Measurements from ENCODE around the gene NDUFA8.

Gene NDUFA8

DNA sequence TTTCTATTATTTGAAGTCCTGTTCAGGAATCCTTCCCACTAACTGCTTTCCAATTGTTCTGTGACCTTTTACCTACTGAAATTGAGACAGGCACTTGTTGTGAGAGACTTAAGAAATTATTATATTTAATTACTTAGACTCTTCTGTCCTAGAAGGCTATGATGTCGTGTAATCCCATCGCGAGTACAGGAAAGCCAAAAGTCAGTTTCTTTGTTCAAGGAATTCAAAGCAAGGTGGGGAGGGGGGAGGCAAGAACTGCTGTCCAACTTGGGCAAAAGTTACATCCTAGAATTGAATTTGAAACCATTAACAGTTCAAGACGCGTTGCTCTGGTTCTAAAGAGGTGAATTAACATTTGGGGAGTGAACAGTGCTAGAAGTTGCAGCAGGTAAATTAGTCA is 17.9 kb downstream of the NDUFA8 start:
- H3K27me3 ChIP-seq (ENCODE audit: insufficient read depth, low read length), result no peaks in the 10 kb centered on the region
- no peaks in the 10 kb centered on the region for H3K9me3 ChIP-seq (ENCODE audit: low read length)
- H3K4me3 ChIP-seq (ENCODE audit: low read length), result no peak overlapping the region
- peaks cover 41% of the 10 kb centered on the region for H3K36me3 ChIP-seq (ENCODE audit: insufficient read depth, low read length)
- no peak overlapping the region for H2AFZ ChIP-seq (ENCODE audit: low read depth, low read length)
- H3K4me1 ChIP-seq (ENCODE audit: insufficient read depth, low read length), result no peaks in the 10 kb centered on the region

DNA sequence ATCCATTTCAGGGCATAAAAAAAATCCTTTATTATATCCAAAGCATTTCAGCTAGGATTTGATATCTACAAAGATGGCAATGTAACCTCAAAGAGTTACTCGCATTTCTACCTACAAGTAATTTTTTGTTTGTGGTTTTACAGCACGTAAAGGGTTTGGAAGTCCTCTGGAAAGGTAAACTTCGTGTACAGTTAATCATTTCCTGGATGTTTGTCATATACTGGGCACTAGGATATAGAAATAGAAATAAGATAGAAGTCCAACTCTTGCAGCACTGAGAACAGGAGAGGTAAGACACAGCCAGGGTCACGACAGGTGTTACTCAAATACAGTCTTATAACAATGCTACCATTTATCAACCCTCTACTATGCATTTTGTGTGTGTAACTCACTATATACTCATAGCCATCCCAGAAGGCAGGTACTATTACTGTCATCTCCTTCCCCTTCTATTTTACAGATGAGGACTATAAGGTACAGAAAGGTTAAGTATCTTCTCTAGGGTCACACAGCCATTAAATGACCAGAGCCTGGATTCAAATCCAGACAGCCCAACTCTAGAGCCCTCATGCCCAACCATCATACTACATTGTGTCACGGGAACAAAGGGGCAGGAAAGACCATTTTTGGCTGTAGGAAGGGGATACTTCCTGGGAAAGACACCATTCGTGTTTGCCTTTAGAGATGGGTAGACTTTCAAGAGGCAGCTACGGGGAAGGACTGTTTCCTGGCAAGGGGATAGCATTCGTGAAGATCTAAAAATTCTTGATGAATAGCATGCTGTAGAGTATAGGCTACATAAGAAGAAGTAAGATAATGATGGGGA is 19.0 kb downstream of the NDUFA8 start:
- H2AFZ ChIP-seq (ENCODE audit: low read depth, low read length), result no peak overlapping the region
- H3K36me3 ChIP-seq (ENCODE audit: insufficient read depth, low read length), result peaks cover 32% of the 10 kb centered on the region
- no peaks in the 10 kb centered on the region for H3K4me1 ChIP-seq (ENCODE audit: insufficient read depth, low read length)
- no peak overlapping the region for H3K4me3 ChIP-seq (ENCODE audit: low read length)
- H3K9me3 ChIP-seq (ENCODE audit: low read length), result no peaks in the 10 kb centered on the region
- no peaks in the 10 kb centered on the region for H3K27me3 ChIP-seq (ENCODE audit: insufficient read depth, low read length)

DNA sequence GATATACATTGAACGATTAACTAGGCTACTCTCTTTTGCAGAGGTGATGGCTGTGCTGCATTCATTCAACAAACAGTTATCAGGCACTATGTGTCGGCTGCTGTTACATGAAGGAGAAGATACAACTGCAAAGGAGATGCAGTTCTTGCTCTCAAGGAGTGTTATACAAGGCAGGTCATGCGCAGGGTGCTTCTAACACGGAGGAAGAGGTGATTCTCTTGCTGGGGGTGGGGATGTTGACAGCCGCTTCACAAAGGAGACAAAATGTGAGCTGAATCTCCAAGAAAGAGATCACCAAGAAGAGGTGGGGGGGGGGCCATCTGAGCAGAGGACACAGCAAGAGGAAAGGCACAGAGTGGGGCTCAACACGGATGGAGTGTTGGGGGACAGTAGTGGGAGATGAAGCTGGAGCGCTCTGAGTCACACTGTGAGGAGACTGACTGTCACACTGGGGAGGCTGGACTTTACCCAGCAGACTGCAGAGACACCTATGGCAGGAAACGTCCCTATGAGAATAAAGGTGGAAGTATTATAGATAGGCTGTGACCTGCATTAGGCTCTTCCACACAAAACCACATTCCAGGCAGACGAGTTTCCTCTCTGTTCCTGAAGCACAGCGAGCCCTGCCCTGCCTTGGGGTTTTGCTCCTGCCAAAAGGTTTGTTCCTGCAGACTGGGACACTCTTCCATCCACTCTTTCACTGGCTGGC is 20.9 kb downstream of the NDUFA8 start:
- no peaks in the 10 kb centered on the region for H3K27me3 ChIP-seq (ENCODE audit: insufficient read depth, low read length)
- no peak overlapping the region for H2AFZ ChIP-seq (ENCODE audit: low read depth, low read length)
- peaks cover 10% of the 10 kb centered on the region for H3K4me1 ChIP-seq (ENCODE audit: insufficient read depth, low read length)
- H3K9me3 ChIP-seq (ENCODE audit: low read length), result no peaks in the 10 kb centered on the region
- H3K36me3 ChIP-seq (ENCODE audit: insufficient read depth, low read length), result peaks cover 15% of the 10 kb centered on the region
- no peak overlapping the region for H3K4me3 ChIP-seq (ENCODE audit: low read length)

DNA sequence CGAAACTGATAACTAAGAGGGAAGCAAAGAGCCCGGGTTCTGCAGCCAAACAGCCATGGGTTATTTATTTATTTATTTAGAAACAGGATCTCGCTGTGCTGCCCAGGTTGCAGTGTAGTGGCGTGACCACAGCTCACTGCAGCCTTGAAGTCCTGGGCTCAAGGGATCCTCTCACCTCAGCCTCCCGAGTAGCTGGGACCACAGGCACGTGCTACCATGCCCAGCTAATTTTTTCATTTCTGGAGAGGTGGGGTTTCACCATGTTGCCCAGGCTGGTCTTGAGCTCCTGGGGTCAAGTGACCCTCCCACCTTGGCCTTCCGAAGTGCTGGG is 24.1 kb downstream of the NDUFA8 start:
- Histone ChIP-seq H3K27me3 (ENCODE audit: insufficient read depth, low read length) (peaks cover 14% of the 10 kb centered on the region), H3K9me3 (ENCODE audit: low read length) (no peaks in the 10 kb centered on the region)

DNA sequence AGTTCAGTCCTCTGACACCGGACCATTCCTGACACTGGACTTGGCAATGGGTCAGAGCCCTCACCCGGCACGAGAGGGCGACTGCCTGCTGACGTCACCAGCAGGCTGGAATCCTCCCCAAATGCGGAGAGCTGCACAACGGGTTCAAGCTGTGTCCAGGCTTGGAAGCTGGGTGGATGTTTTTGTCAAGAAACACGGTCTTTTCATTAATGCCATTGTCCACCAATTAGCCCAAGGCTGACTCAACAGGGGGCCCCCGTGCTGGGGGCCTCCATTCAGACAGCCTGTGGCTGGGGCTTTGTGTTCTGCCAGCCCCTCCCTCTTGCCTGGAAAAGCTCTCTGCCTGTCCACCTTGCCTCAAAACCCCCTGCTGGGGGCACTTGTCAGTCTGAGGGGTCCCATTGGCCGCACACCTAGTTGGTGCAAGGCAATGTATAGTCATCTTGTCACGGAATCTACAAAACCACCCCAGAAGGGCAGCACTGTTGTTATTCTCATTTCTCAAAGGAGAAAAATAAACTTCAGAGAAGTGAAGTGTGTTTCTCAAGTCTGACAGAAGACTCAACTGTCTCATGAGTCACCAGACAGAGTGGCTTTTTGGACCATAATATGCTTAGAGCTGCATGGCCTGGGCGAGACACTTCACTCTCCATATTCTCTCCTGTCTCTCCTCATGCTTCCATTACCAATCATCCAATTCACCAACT is 24.6 kb downstream of the NDUFA8 start:
- peaks cover 15% of the 10 kb centered on the region for H3K27me3 ChIP-seq (ENCODE audit: insufficient read depth, low read length)

More for the DNA sequence above, 24.1 kb downstream of the NDUFA8 start:
- no peaks in the 10 kb centered on the region for H3K36me3 ChIP-seq (ENCODE audit: insufficient read depth, low read length)
- H3K4me3 ChIP-seq (ENCODE audit: low read length), result no peak overlapping the region
- peaks cover 21% of the 10 kb centered on the region for H3K4me1 ChIP-seq (ENCODE audit: insufficient read depth, low read length)
- no peak overlapping the region for H2AFZ ChIP-seq (ENCODE audit: low read depth, low read length)

DNA sequence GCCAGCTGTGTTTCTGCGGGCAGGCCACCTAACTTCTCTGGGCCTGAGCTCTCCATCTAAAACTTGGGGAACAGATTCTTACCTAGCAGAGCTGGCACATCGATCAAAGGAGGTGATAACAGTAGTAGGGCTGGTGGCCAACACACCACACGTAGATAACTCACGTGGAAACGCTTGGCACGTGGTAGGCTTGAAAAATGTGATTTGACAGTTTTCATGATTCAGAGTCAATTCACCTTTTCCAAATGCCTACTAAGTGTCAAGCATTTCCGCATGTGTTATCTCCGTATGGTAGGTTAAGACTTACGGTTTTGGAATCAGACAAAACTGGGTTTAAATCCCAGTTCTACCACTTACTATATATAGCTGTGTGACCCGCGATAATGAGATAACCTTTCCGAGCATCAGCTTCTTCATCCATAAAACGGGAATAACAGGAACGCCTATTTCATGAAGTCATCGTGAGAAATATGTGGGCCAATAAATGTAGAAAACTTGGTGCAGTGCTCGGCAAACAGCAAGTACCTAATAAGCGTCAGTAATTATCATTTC is 25.5 kb downstream of the NDUFA8 start:
- no peaks in the 10 kb centered on the region for H3K9me3 ChIP-seq (ENCODE audit: low read length)
- H2AFZ ChIP-seq (ENCODE audit: low read depth, low read length), result no peak overlapping the region
- peaks cover 21% of the 10 kb centered on the region for H3K4me1 ChIP-seq (ENCODE audit: insufficient read depth, low read length)
- H3K27me3 ChIP-seq (ENCODE audit: insufficient read depth, low read length), result peaks cover 23% of the 10 kb centered on the region
- no peaks in the 10 kb centered on the region for H3K36me3 ChIP-seq (ENCODE audit: insufficient read depth, low read length)
- no peak overlapping the region for H3K4me3 ChIP-seq (ENCODE audit: low read length)

More for the DNA sequence above, 24.6 kb downstream of the NDUFA8 start:
- H3K4me3 ChIP-seq (ENCODE audit: low read length), result no peak overlapping the region
- no peaks in the 10 kb centered on the region for H3K36me3 ChIP-seq (ENCODE audit: insufficient read depth, low read length)
- H3K4me1 ChIP-seq (ENCODE audit: insufficient read depth, low read length), result peaks cover 21% of the 10 kb centered on the region
- H2AFZ ChIP-seq (ENCODE audit: low read depth, low read length), result no peak overlapping the region
- H3K9me3 ChIP-seq (ENCODE audit: low read length), result no peaks in the 10 kb centered on the region

DNA sequence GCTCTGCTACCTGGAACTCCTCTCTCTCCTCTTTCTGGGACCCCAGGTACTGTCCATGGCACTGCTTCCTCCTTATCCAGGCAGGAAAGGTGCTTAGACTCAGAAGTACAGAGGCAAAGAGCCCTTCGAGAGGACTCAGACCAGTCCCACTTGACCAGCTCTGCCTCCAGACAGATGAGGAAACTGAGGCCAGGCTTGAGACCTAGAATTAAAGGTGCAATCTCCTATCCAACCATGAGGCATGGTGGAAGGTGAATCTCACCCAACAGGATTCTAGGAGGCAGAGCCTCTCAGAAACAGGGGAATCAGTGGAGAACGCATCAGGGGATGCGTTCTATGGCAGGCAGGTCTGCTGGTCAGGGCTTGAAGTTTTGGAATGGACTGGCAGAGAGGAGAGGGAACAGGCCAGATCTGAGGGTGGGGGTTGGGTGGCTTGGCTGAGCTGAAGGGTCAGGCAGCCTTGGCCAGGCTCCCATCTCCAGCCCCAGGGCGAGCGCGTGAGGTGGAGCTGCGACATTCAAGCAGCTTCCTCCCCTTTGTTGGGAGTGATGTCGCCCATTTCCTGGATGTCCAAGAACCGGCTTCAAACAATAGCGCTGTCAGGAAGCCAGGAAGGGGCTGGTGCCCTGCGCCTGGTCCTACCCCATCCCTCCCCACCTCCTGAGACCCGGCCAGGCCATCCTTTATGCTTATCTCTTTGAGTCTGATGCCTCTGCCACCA is 26.2 kb downstream of the NDUFA8 start:
- Histone ChIP-seq H3K27me3 (ENCODE audit: insufficient read depth, low read length) (peaks cover 27% of the 10 kb centered on the region), H3K4me1 (ENCODE audit: insufficient read depth, low read length) (peaks cover 21% of the 10 kb centered on the region), H3K4me3 (ENCODE audit: low read length) (no peak overlapping the region), H3K36me3 (ENCODE audit: insufficient read depth, low read length) (no peaks in the 10 kb centered on the region), H3K9me3 (ENCODE audit: low read length) (no peaks in the 10 kb centered on the region), H2AFZ (ENCODE audit: low read depth, low read length) (no peak overlapping the region)

DNA sequence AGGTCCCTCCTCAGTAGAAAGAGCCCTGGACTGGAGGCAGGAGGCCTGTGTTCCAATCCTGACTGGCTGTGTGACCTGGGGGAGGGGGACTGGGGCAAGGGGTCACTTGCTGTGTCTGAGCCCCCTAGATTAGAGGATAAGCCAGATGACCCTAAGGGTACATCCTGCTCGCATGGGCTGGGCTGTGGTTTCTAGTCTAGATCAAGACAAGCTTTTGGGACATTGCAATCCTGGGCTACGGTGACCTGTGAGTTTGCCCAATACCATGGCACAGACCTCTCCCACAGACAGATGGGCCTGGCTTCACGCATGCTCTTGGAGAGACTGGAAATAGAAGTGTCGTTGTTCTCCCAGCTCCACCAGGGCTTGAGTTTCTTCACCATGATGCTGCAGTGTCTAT is 27.0 kb downstream of the NDUFA8 start:
- H3K9me3 ChIP-seq (ENCODE audit: low read length), result no peaks in the 10 kb centered on the region

DNA sequence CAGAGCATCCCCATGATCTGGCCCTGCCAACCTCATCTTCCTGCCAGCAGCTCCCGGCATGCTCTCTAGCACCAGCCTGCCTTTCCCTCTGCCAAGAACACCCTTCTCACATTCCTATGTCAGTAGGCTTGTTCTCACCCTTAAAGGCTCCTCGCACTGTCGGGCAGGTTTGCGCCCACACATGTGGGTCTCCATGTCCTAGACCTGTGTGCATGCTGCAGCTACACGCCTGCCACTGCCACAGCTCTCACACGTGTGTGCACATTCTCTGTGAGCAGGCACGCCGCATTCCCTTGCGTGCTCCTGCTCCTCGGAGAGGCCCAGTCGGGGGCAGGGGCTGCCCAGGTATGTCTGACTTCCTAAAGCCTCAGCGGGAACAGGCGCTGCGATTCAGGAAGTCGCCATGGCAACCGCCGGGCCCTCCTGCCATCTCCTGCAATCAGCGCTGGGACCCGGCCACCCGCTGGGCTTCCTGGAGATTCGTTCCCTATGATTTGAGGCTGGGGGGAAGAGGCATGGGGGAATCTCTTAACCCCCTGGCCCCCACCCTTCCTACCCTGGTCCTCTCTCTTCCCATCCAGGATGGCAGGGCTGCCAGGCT is 28.1 kb downstream of the NDUFA8 start:
- Histone ChIP-seq H3K27me3 (ENCODE audit: insufficient read depth, low read length) (peaks cover 43% of the 10 kb centered on the region), H3K4me3 (ENCODE audit: low read length) (no peak overlapping the region), H3K9me3 (ENCODE audit: low read length) (no peaks in the 10 kb centered on the region), H3K4me1 (ENCODE audit: insufficient read depth, low read length) (peaks cover 21% of the 10 kb centered on the region), H2AFZ (ENCODE audit: low read depth, low read length) (no peak overlapping the region), H3K36me3 (ENCODE audit: insufficient read depth, low read length) (no peaks in the 10 kb centered on the region)

More for the DNA sequence above, 27.0 kb downstream of the NDUFA8 start:
- Histone ChIP-seq H3K4me3 (ENCODE audit: low read length) (no peak overlapping the region), H3K36me3 (ENCODE audit: insufficient read depth, low read length) (no peaks in the 10 kb centered on the region), H2AFZ (ENCODE audit: low read depth, low read length) (no peak overlapping the region), H3K27me3 (ENCODE audit: insufficient read depth, low read length) (peaks cover 33% of the 10 kb centered on the region), H3K4me1 (ENCODE audit: insufficient read depth, low read length) (peaks cover 21% of the 10 kb centered on the region)

DNA sequence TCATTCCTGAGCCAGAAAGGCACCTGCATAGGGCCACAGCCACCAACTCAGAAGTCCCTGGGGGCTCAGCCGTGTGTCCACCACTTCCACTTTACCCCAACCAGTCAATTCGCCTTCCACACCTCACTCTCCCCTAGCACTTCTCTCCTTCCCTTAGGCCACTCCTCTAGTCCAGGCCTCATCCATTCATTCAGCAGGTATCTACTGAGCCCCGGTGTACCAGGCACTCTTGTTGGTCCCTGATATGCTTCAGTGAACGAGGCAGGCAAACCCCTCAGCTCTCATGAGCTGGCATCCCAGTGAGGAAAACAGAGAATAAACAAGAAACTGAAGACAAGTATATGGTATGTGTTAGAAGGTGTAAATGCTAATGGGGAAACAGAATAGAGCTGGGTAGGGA is 28.7 kb downstream of the NDUFA8 start:
- peaks cover 25% of the 10 kb centered on the region for H3K4me1 ChIP-seq (ENCODE audit: insufficient read depth, low read length)
- no peak overlapping the region for H2AFZ ChIP-seq (ENCODE audit: low read depth, low read length)
- peaks cover 50% of the 10 kb centered on the region for H3K27me3 ChIP-seq (ENCODE audit: insufficient read depth, low read length)
- no peaks in the 10 kb centered on the region for H3K36me3 ChIP-seq (ENCODE audit: insufficient read depth, low read length)
- no peak overlapping the region for H3K4me3 ChIP-seq (ENCODE audit: low read length)
- no peaks in the 10 kb centered on the region for H3K9me3 ChIP-seq (ENCODE audit: low read length)

DNA sequence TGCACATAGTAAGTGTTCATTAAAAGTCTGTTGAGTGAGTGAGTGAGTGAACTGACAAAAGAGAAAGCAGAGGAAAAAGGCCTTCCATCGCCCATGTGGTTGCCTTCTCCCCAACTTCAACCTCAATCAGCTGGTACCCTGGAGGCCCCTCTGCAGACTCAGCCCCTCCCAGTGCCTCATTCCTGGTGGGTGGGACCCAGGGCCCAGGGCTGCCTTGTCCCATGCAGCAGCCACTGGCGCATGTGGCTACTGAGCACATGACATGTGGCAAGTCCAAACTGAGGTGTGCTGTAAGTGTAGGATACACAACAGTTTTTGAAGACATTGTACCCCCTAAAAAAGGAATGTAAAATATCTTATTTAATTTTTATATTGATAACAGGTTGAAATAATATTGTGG is 29.6 kb downstream of the NDUFA8 start:
- Histone ChIP-seq H3K36me3 (ENCODE audit: insufficient read depth, low read length) (no peaks in the 10 kb centered on the region), H3K4me3 (ENCODE audit: low read length) (no peak overlapping the region), H3K27me3 (ENCODE audit: insufficient read depth, low read length) (peaks cover 55% of the 10 kb centered on the region), H3K9me3 (ENCODE audit: low read length) (no peaks in the 10 kb centered on the region), H3K4me1 (ENCODE audit: insufficient read depth, low read length) (peaks cover 25% of the 10 kb centered on the region), H2AFZ (ENCODE audit: low read depth, low read length) (no peak overlapping the region)

DNA sequence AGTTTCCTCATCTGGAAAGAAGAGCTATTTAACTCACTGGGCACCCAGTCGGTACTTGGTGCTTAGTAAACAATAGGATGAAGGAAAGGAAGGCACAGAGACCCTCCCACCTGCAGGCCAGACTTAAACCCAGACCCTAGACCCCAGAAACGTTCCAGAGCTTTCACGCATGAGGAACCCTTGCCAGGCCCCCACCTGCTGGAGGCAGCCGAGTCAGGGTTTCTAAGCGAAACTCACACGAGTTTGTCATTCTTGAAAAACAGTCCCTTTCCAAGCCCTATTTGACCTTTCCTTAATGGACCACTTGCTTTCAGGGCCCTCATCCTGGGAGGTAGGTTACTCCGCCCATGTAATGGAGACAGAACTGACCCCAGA is 30.6 kb downstream of the NDUFA8 start:
- no peaks in the 10 kb centered on the region for H3K36me3 ChIP-seq (ENCODE audit: insufficient read depth, low read length)
- H3K27me3 ChIP-seq (ENCODE audit: insufficient read depth, low read length), result peaks cover 59% of the 10 kb centered on the region
- no peak overlapping the region for H3K4me3 ChIP-seq (ENCODE audit: low read length)
- H3K4me1 ChIP-seq (ENCODE audit: insufficient read depth, low read length), result peaks cover 18% of the 10 kb centered on the region
- no peak overlapping the region for H2AFZ ChIP-seq (ENCODE audit: low read depth, low read length)
- H3K9me3 ChIP-seq (ENCODE audit: low read length), result no peaks in the 10 kb centered on the region

All from neuron (in vitro differentiated cells).